ENCODE results near the gene ATG3. TPM values are rescaled to one million over a fixed set of nuclear protein-coding genes. Genes with fewer than 3 reads are reported as not detected.

The ATG3 gene
- total and polyA plus RNA-seq, 10 donors = 35.8 to 98.1 (median 74.8) TPM

DNA sequence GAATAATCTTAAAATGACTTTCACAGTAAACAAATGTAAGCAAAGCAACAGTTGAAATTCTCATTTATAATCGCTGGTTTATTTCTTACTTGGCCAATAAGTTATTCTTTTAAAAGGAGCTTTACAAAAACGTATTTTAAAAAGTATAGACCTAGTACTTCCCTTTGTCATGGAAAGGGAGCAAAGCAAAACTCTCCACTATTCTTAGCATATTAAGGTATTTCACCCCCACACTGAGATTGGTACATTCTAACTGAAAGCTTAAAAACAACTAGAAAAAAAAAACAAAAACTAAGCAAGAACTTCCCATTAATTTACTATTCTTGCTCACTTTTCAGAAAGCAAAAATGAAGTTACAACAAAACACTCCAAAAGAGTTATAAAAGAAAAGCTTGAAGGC is 1.5 kb downstream of the ATG3 start:
- H3K27ac ChIP-seq = peak overlapping the region; percentile 92 to 99 (median 99)
- DNase-seq = no peak
- 16 to 27% (median 18%) methylated on average over 2 of the region's 2 CpGs for WGBS, 5 donors

DNA sequence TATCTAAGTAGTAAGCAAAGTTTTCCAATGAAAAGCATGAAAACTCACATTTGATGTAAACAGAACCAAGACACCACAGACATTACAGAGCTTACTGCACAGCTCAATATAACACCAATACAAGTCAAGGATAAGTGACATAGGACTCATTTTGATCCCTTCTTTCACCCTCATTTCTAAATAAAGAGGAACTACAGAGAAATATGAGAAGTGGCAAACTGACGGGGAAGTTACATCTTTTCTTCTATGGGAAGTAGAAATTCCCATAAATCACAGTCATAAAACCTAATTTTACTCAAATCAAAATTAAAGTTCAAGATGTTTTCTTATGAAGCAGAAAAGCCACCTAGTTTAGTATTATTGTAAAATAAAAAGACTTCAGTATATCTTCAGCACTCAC is 3.8 kb downstream of the ATG3 start:
- Histone ChIP-seq H3K4me1 (peaks cover 20 to 83% (median 72%) of the 10 kb centered on the region in 6 donors), H3K4me3 (no peak overlapping the region), H3K27ac (peak overlapping the region in 5 of 8 donors; percentile 31 to 99 (median 45)), H3K36me3 (peaks cover 0 to 15% (median 3%) of the 10 kb centered on the region in 6 donors), H3K9me3 (no peaks in the 10 kb centered on the region), H3K27me3 (replicated peaks in 1 of 7) (no peaks in the 10 kb centered on the region)
- intact Hi-C loops (cut with DNase I; ENCODE audit: low total_unique reads) = no loop called here
- WGBS, 5 donors = 27 to 51% (median 33%) methylated on average over 1 of the region's 1 CpG
- no peak for DNase-seq
- TF ChIP-seq POLR2AphosphoS5 (IDR thresholded peaks at IDR 0.05) = no peak

More for the DNA sequence above, 1.5 kb downstream of the ATG3 start:
- H3K27me3 ChIP-seq (replicated peaks in 1 of 7) = no peaks in the 10 kb centered on the region
- TF ChIP-seq POLR2AphosphoS5 (IDR thresholded peaks at IDR 0.05) (no peak), POLR2A (IDR thresholded peaks at IDR 0.05) (no peak)
- TF ChIP-seq, protein P1, sequence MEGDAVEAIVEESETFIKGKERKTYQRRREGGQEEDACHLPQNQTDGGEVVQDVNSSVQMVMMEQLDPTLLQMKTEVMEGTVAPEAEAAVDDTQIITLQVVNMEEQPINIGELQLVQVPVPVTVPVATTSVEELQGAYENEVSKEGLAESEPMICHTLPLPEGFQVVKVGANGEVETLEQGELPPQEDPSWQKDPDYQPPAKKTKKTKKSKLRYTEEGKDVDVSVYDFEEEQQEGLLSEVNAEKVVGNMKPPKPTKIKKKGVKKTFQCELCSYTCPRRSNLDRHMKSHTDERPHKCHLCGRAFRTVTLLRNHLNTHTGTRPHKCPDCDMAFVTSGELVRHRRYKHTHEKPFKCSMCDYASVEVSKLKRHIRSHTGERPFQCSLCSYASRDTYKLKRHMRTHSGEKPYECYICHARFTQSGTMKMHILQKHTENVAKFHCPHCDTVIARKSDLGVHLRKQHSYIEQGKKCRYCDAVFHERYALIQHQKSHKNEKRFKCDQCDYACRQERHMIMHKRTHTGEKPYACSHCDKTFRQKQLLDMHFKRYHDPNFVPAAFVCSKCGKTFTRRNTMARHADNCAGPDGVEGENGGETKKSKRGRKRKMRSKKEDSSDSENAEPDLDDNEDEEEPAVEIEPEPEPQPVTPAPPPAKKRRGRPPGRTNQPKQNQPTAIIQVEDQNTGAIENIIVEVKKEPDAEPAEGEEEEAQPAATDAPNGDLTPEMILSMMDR (IDR thresholded peaks at IDR 0.05 in 8 of 11, conservative IDR thresholded peaks at IDR 0.05 in 3 of 11) = no peak
- no peaks in the 10 kb centered on the region for H3K9me3 ChIP-seq
- peak overlapping the region; percentile 78 to 96 (median 89) for H3K4me3 ChIP-seq
- peaks cover 0 to 31% (median 3%) of the 10 kb centered on the region in 6 donors for H3K36me3 ChIP-seq
- intact Hi-C loops (cut with DNase I; ENCODE audit: low total_unique reads) = no loop called here
- H3K4me1 ChIP-seq = peaks cover 22 to 81% (median 59%) of the 10 kb centered on the region in 6 donors

DNA sequence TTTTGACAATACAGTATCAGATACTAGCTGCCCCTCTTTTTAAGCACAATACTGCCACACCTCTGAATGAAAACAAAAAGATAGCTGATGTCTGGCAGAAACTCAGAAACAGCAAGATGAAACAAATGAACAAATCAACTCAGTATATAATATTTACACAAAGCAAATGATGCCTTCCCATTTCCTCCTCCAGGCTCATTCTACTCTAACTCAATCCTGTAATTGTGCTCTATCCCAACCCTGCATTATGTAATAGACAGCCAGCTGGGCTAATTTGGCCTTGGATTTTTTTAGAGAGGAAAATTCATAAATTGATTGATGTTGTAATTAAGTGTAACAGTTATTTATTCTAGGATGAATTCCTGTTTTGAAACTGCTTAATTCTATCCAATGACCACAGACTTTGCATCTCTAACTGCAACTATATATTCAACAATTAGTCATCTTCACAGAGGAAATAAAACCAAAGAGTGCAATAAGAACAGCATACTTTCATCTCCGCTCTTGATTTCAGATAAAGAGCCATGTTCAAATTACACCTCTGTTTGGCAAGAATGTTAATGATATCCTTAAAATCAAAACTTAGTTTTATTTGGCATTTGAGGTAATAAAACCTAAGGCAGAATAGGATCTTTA is 6.1 kb downstream of the ATG3 start:
- DNase-seq = no peak
- WGBS, 5 donors = 32 to 71% (median 53%) methylated on average over 1 of the region's 1 CpG

DNA sequence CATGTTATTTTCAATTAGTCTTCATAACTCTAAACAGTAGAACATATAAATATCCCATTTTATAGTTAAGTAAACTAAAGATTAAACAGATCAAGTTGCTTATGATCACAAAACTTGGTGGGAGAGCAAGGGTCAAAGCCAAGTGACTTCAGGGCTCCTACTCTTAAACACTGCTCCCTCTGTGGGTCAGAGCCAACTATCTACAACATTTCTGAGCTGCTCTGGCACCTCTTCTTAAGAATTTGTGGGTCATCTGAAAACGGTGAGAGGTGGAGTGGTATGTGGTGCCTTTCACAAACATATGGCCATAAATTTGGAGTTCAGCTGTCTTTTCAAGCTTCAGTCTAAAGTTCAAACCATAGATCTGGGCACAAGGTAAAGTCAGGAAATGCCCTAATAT is 10.9 kb downstream of the ATG3 start:
- DNase-seq = no peak
- TF ChIP-seq POLR2A (IDR thresholded peaks at IDR 0.05) (no peak), POLR2AphosphoS5 (IDR thresholded peaks at IDR 0.05) (no peak)
- TF ChIP-seq, protein P1 (IDR thresholded peaks at IDR 0.05 in 8 of 11, conservative IDR thresholded peaks at IDR 0.05 in 3 of 11) = no peak
- Histone ChIP-seq H3K27me3 (replicated peaks in 1 of 7) (no peaks in the 10 kb centered on the region), H3K9me3 (no peaks in the 10 kb centered on the region), H3K4me3 (no peak overlapping the region), H3K27ac (no peak overlapping the region), H3K4me1 (peaks cover 3 to 60% (median 36%) of the 10 kb centered on the region in 6 donors), H3K36me3 (peaks cover 0 to 62% (median 36%) of the 10 kb centered on the region in 6 donors)
- 56 to 71% (median 68%) methylated on average over 1 of the region's 1 CpG for WGBS, 5 donors
- intact Hi-C loops (cut with DNase I; ENCODE audit: low total_unique reads) = no loop called here

More for the DNA sequence above, 6.1 kb downstream of the ATG3 start:
- TF ChIP-seq POLR2AphosphoS5 (IDR thresholded peaks at IDR 0.05) (no peak), POLR2A (IDR thresholded peaks at IDR 0.05) (no peak)
- TF ChIP-seq, protein P1 (IDR thresholded peaks at IDR 0.05 in 8 of 11, conservative IDR thresholded peaks at IDR 0.05 in 3 of 11) = no peak
- no peaks in the 10 kb centered on the region for H3K9me3 ChIP-seq
- no peaks in the 10 kb centered on the region for H3K27me3 ChIP-seq (replicated peaks in 1 of 7)
- peak overlapping the region in 5 of 8 donors; percentile 14 to 69 (median 48) for H3K27ac ChIP-seq
- H3K36me3 ChIP-seq = peaks cover 0 to 28% (median 5%) of the 10 kb centered on the region in 6 donors
- intact Hi-C loops (cut with DNase I; ENCODE audit: low total_unique reads) = no loop called here
- peaks cover 18 to 94% (median 72%) of the 10 kb centered on the region in 6 donors for H3K4me1 ChIP-seq
- peak overlapping the region in 1 of 8 donors; percentile 1 for H3K4me3 ChIP-seq
